Measurements from ENCODE around the gene ADGRV1. TPM values are rescaled to one million over a fixed set of nuclear protein-coding genes. Genes with fewer than 3 reads are reported as not detected.

ADGRV1 gene
- total RNA-seq, 2 donors from 2014 or later = 0.44 to 0.52 TPM

- DNase-seq (no peak), ATAC-seq (no peak)
- Mint-ChIP-seq H3K27me3 (no peaks in the 10 kb centered on the region), H3K4me1 (no peaks in the 10 kb centered on the region), H3K27ac (no peak overlapping the region), H3K36me3 (ENCODE audit: low read depth) (no peaks in the 10 kb centered on the region), H3K4me3 (no peak overlapping the region)
- no peaks in the 10 kb centered on the region for H3K9me3 ChIP-seq (ENCODE audit: control insufficient read depth, low read length, poor library complexity, severe bottlenecking)
Observed at GRCh38 chr5:90897618-90898017, 339.0 kb downstream of the ADGRV1 start.

DNA sequence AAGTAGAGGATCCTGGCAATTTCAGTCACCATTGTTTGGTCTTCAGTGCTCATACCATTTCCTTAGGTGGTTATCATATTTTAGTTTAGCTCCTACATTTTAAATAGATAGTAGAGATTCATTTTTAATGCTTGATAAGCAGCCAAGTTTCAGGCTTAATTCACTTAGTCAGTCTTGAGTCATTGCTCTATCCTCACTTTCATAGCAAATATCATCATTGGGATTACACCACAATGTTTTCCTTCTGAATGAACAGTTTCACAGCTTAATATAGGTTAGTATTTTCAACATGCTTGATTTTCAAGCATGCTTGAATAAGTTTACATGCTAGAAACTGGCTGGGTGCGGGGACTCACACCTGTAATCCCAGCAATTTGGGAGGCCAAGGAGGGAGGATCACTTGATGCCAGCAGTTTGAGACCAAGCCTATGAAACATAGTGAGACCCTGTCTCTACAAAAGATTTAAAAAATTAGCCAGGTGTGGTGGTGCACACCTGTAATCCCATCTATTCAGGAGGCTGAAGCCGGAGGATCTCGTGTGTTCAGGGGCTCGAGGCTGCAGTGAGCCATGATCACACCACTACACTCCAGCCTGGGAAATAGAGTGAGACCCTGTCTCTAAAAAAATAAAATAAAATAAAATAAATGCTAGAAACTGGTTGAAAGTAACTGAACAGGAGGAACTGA, 339.9 kb downstream of the ADGRV1 start:
- H3K4me1 Mint-ChIP-seq = no peaks in the 10 kb centered on the region
- no peaks in the 10 kb centered on the region for H3K27me3 Mint-ChIP-seq
- H3K9me3 ChIP-seq (ENCODE audit: control insufficient read depth, low read length, poor library complexity, severe bottlenecking) = no peaks in the 10 kb centered on the region
- no peak for ATAC-seq
- DNase-seq = no peak
- H3K4me3 Mint-ChIP-seq = no peak overlapping the region
- no peaks in the 10 kb centered on the region for H3K36me3 Mint-ChIP-seq (ENCODE audit: low read depth)
- H3K27ac Mint-ChIP-seq = no peak overlapping the region

DNA sequence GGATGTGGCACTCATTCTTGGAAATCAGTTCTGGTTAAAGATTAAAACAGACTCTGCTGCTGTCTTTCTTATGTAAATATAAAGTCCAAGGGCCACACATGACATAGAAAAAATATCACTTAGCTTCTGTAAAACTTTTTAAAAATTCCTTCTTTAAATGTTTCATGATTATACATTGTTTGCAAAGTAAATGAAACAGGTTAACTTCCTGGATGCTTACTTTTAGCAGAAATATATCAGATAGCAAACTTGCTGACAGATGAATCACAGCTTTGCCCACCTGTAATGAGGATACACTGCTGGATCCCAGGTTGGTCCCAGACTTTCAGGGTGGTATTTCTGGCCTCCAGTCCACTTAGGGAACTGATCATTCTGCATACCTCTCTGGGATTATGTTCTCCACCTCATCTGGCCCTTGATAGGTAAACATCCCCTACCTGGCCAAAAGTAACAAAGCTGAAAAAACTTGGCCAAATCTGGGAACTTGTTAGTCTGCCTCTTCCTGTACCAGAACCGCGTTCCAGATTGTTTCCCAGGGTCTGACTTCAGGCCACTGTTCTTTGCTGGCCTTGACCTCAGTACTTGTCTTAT, 340.5 kb downstream of the ADGRV1 start:
- no peak for DNase-seq
- H3K9me3 ChIP-seq (ENCODE audit: control insufficient read depth, low read length, poor library complexity, severe bottlenecking) = no peaks in the 10 kb centered on the region
- no peaks in the 10 kb centered on the region for H3K27me3 Mint-ChIP-seq
- ATAC-seq = no peak
- H3K36me3 Mint-ChIP-seq (ENCODE audit: low read depth) = no peaks in the 10 kb centered on the region
- H3K4me1 Mint-ChIP-seq = no peaks in the 10 kb centered on the region
- H3K4me3 Mint-ChIP-seq = no peak overlapping the region
- no peak overlapping the region for H3K27ac Mint-ChIP-seq

DNA sequence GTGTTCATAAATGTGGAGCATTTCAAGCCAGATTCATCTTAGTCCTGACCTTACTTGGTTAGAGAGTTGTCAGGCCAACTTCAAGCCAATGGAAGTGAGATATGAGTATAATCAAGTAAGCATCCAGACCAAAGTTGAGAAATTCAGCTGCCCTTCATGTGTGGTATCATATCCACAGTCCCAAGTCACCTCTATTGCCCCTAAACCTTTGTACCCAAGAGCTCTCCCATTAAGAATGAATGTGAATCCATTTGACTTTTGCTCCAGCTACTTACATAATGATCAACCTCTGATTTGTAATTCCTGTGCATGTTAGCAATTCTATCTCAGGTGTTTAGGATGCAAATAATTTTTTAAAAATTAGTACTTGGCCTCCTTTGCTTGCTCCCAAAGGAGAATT, 342.7 kb downstream of the ADGRV1 start:
- H3K9me3 ChIP-seq (ENCODE audit: control insufficient read depth, low read length, poor library complexity, severe bottlenecking) = no peaks in the 10 kb centered on the region
- Mint-ChIP-seq H3K27ac (no peak overlapping the region), H3K4me1 (no peaks in the 10 kb centered on the region), H3K27me3 (peaks cover 12% of the 10 kb centered on the region), H3K36me3 (ENCODE audit: low read depth) (no peaks in the 10 kb centered on the region), H3K4me3 (no peak overlapping the region)
- no peak for ATAC-seq
- no peak for DNase-seq

DNA sequence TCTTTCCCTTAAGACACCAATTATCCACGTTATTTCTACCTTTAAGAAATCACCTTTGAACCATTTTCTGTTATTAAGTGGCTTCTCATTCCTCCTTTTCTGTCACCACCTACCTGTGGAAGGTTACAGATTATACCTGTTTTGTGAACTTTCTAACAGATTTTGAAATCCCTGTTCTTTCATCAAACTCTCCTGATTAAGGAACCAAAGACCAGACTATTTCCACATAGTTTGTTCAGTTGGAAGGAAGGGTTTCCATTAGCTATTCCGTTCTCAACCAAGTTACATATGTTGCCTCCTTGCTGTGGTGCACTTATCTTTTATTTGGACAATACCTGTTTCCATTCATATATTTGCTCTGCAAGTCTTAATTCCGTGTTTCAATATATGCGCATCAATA, 343.6 kb downstream of the ADGRV1 start:
- H3K27ac Mint-ChIP-seq = no peak overlapping the region

DNA sequence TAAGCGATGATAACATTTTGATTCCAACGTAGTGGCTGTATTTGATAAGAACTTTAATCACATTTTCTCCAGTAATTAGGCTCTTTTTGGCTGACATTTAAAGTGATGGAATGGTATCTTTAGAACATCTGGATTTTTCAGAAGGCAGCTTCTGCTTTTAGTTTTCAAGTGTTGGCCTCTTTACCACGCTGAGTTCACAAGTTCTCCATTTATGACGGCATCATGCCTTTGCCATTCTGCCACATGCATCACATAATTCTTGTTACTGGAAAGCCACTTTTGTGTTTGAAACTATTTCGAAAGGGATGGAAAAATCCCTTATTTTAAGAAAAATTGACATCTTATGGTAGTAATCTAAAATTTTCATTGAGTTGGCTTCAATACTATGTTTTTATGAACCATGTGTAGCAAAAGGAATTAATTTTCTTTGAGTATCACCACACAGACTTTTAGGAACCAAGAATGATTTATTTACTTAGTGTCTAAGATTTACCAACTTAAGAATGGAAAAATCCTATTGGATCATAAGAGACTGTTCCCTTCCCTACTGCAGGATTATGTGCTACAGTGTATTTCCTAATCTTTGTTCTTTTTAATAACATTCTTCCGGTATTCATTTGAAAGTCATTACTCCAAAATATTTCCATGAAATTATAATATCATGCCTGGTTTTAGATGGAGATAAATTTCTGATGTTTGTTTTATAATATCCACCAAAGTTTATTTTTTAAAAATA, 344.2 kb downstream of the ADGRV1 start:
- peaks cover 14% of the 10 kb centered on the region for H3K27me3 Mint-ChIP-seq
- H3K4me3 Mint-ChIP-seq = no peak overlapping the region
- DNase-seq (no peak), ATAC-seq (no peak)
- H3K36me3 Mint-ChIP-seq (ENCODE audit: low read depth) = no peaks in the 10 kb centered on the region
- no peak overlapping the region for H3K27ac Mint-ChIP-seq
- no peaks in the 10 kb centered on the region for H3K9me3 ChIP-seq (ENCODE audit: control insufficient read depth, low read length, poor library complexity, severe bottlenecking)
- no peaks in the 10 kb centered on the region for H3K4me1 Mint-ChIP-seq

More for the DNA sequence above, 343.6 kb downstream of the ADGRV1 start:
- Mint-ChIP-seq H3K4me3 (no peak overlapping the region), H3K4me1 (no peaks in the 10 kb centered on the region), H3K27me3 (peaks cover 14% of the 10 kb centered on the region), H3K36me3 (ENCODE audit: low read depth) (no peaks in the 10 kb centered on the region)
- no peaks in the 10 kb centered on the region for H3K9me3 ChIP-seq (ENCODE audit: control insufficient read depth, low read length, poor library complexity, severe bottlenecking)
- DNase-seq (no peak), ATAC-seq (no peak)

DNA sequence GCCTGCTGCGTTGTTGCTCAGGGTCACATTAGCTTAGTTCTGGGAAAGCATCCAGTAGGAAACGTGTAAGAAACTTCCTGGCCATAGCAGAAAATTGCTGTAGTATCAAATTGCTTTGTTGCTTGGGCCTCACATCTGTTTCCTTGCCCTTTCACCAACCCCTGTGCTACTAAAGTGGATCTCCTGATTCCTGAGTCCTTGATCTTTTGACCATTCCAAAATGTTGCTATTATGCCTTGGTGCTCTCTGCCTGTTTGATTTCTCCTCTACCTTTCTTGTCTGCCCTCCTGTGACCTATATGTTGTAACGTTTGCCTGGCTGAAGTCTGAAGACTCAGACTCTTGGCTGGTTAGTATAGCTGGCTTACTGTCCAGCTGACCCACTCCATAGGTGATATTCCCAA, 350.5 kb downstream of the ADGRV1 start:
- Mint-ChIP-seq H3K36me3 (ENCODE audit: low read depth) (no peaks in the 10 kb centered on the region), H3K4me3 (no peak overlapping the region), H3K27me3 (peaks cover 24% of the 10 kb centered on the region), H3K4me1 (no peaks in the 10 kb centered on the region), H3K27ac (no peak overlapping the region)
- ATAC-seq (no peak), DNase-seq (no peak)
- no peaks in the 10 kb centered on the region for H3K9me3 ChIP-seq (ENCODE audit: control insufficient read depth, low read length, poor library complexity, severe bottlenecking)

GRCh38 chr5:90909940-90910339, 351.3 kb downstream of the ADGRV1 start:
- Mint-ChIP-seq H3K27me3 (peaks cover 18% of the 10 kb centered on the region), H3K27ac (no peak overlapping the region), H3K4me1 (no peaks in the 10 kb centered on the region), H3K4me3 (no peak overlapping the region), H3K36me3 (ENCODE audit: low read depth) (no peaks in the 10 kb centered on the region)
- ATAC-seq = no peak
- DNase-seq = no peak
- no peaks in the 10 kb centered on the region for H3K9me3 ChIP-seq (ENCODE audit: control insufficient read depth, low read length, poor library complexity, severe bottlenecking)

DNA sequence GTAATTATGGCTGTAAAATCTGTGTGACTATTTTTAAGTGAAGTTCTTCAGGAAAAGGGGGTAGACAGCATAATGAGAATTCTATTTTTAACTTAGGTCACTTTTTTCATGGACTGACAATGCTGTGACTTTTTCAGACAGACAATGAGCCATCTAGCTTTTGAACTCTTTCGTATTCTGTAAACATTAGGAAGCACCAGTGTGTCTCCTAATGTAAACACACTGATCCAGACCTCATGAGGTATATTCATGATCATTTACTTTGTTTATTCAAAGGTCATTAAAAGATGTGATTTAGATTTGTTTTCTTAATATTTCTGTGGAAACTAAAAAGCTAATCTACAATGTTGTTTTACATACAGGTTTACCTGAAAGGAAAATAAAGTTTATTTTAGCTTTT, 352.6 kb downstream of the ADGRV1 start:
- Mint-ChIP-seq H3K36me3 (ENCODE audit: low read depth) (no peaks in the 10 kb centered on the region), H3K27me3 (peaks cover 21% of the 10 kb centered on the region), H3K27ac (no peak overlapping the region), H3K4me3 (no peak overlapping the region), H3K4me1 (no peaks in the 10 kb centered on the region)
- no peak for DNase-seq
- ATAC-seq = no peak
- H3K9me3 ChIP-seq (ENCODE audit: control insufficient read depth, low read length, poor library complexity, severe bottlenecking) = no peaks in the 10 kb centered on the region

DNA sequence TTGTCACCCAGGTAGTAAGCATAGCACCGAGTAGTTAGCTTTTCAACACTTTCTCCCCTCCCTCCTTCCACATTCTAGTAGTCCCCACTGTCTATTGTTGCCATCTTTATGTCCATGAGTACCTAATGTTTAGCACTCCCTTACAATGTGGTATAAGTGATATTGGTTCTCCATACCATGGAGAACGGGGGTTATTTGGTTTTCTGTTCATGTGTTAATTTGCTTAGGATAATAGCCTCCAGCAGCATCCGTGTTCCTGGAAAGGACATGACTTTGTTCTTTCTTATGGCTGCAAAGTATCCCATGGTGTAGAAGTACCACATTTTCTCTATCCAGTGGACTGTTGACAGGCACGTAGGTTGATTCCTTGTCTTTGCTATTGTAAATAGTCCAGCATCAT, 353.9 kb downstream of the ADGRV1 start:
- DNase-seq (no peak), ATAC-seq (no peak)
- no peaks in the 10 kb centered on the region for H3K4me1 Mint-ChIP-seq
- no peaks in the 10 kb centered on the region for H3K36me3 Mint-ChIP-seq (ENCODE audit: low read depth)
- H3K27ac Mint-ChIP-seq = no peak overlapping the region
- H3K27me3 Mint-ChIP-seq = peaks cover 20% of the 10 kb centered on the region
- H3K9me3 ChIP-seq (ENCODE audit: control insufficient read depth, low read length, poor library complexity, severe bottlenecking) = no peaks in the 10 kb centered on the region
- H3K4me3 Mint-ChIP-seq = no peak overlapping the region

DNA sequence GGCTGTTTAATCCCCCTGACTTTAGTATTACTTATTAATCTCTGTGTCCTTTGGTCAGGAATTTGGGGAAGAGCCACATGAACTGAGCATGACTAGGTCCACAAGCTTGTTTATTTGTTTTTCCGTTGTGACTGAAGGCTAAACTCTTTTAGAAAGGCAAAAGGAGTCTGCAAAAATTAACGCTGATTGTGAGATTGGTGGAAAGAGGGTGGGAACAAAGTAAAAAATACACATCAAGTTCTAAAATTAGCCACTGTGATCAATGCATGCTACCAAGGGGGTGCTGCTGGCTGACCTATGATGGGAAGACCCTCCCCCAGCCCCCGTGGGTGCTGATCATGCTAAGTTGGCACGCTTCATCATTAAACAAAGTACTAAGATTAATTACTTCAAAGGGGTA, 356.8 kb downstream of the ADGRV1 start:
- Mint-ChIP-seq H3K27ac (no peak overlapping the region), H3K4me1 (peaks cover 2% of the 10 kb centered on the region), H3K4me3 (no peak overlapping the region), H3K36me3 (ENCODE audit: low read depth) (no peaks in the 10 kb centered on the region), H3K27me3 (peaks cover 29% of the 10 kb centered on the region)
- DNase-seq = no peak
- H3K9me3 ChIP-seq (ENCODE audit: control insufficient read depth, low read length, poor library complexity, severe bottlenecking) = no peaks in the 10 kb centered on the region
- no peak for ATAC-seq

DNA sequence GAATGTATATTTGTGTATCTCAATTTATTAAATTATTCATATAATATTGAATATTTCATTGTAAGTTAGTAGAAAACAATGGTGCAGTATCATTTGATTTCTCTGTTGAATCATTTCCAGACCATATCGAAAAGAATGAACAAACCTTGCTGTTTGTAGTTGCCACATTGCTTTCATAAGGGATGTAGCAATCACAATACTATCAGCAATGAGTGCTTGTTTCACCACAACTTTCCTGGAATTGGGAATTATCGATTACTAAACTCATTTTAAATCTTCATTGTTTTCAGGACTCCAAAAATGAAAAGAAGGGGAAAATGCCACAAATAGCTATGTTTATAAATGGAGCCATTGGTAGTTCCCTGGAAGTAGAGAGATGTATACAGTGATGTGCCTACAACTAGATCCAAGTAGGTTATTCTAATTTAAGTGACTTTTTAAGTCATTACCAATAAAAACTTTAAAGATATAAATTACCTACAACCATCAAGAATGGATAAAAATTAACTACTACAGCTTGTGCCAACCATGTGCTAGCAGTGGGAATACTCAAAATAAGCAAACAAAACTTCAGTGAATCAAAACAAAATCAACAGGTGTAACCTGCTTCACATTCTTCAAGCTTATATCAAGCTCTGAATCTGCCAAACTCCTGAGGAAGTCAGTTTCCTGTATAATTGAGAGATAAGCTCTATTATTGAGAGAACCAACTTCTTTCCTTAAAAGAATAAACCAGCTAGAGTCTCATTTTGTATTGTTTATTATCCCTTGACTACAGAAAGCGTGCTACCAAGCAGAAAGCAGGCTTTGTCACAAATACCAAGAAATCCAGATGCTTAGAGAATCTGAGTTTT, 358.6 kb downstream of the ADGRV1 start:
- Mint-ChIP-seq H3K27me3 (peaks cover 26% of the 10 kb centered on the region), H3K4me1 (peaks cover 2% of the 10 kb centered on the region), H3K36me3 (ENCODE audit: low read depth) (no peaks in the 10 kb centered on the region), H3K4me3 (no peak overlapping the region), H3K27ac (no peak overlapping the region)
- DNase-seq = no peak
- no peak for ATAC-seq
- no peaks in the 10 kb centered on the region for H3K9me3 ChIP-seq (ENCODE audit: control insufficient read depth, low read length, poor library complexity, severe bottlenecking)

All from T-helper 17 cell (primary cell).